Transverse colon (tissue), 4 donors: ENCODE measurements around the gene NETO2. TPM values are rescaled to one million over a fixed set of nuclear protein-coding genes. Genes with fewer than 3 reads are reported as not detected.

Source experiments
- DNase-seq: peaks from one replicate; pipeline ENCODE4 v3.0.0-alpha.2; 2019
- H3K27ac ChIP-seq, 4 donors: fragments of 200-600 bp; sonication (generic); 2 replicates each; pipeline ENCODE4 v1.5.1; 2016 to 2018; ENCODE audit warnings: inconsistent platforms in 4 of 4
- H3K27me3 ChIP-seq: fragments of 200-600 bp; sonication (generic); 2 replicates; pipeline ENCODE4 v1.5.1; 2017; ENCODE audit warnings: inconsistent platforms
- H3K36me3 ChIP-seq, 4 donors: fragments of 200-600 bp; sonication (generic); 2 replicates each; pipeline ENCODE4 v1.5.1; 2017 to 2019; ENCODE audit warnings: inconsistent platforms in 4 of 4
- H3K4me1 ChIP-seq, 4 donors: fragments of 200-600 bp; sonication (generic); 2 replicates each; pipeline ENCODE4 v1.5.1; 2017 to 2020; ENCODE audit warnings: inconsistent platforms in 4 of 4
- H3K4me3 ChIP-seq, 4 donors: fragments of 200-600 bp; sonication (generic); 1 replicate in 1 of 4; 2 replicates in 3 of 4; pipeline versions ENCODE4 v1.5.1 to v1.6.1; 2017 to 2019; ENCODE audit warnings: inconsistent platforms in 4 of 4
- H3K9me3 ChIP-seq, 2 donors: fragments of 200-600 bp; sonication (generic); 2 replicates each; pipeline ENCODE4 v1.5.1; 2017 to 2019; ENCODE audit warnings: inconsistent platforms in 2 of 2
- EP300 ChIP-seq: sonication (generic); formaldehyde crosslinking; IDR thresholded peaks from one replicate; pipeline ENCODE4 v1.6.1; 2017; ENCODE audit warnings: antibody characterized with exemption, low read depth
- POLR2A ChIP-seq: fragments of 450-650 bp; IDR thresholded peaks from one replicate; pipeline ENCODE4 v1.6.1; 2016; ENCODE audit warnings: antibody characterized with exemption, mild to moderate bottlenecking, moderate library complexity
- POLR2AphosphoS5 ChIP-seq, 3 donors: sonication (generic); formaldehyde crosslinking; IDR thresholded peaks; one replicate each; pipeline ENCODE4 v1.6.1; 2016; ENCODE audit warnings: antibody characterized with exemption in 3 of 3
- WGBS, 2 donors: methylation state at CpG; one replicate each; pipeline ENCODE4 v1.1.5; 2018; ENCODE audit warnings: low coverage in 1 of 2; 5-methylcytosine and 5-hydroxymethylcytosine counted together
- in situ Hi-C, 4 donors: fragments of 200-750 bp; cut with MboI; loops; one replicate each; pipeline versions ENCODE4 v1.15.0 to v1.15.1; 2017; ENCODE audit warnings: low sequenced_read_pairs in 3 of 4, low pct_ligation_motif_present in 1 of 4, low pct_unique_long_range_greater_than_20kb in 1 of 4
- intact Hi-C: fragments of 100-400 bp; cut with DNase I; formaldehyde crosslinking; loops from one replicate; pipeline ENCODE4 v1.15.1; 2023; ENCODE audit warnings: low total_unique reads
- total RNA-seq, 4 donors: library from RNA; depleted of rRNA; stranded (reverse); fragments of >200 nt; gene quantifications; one replicate each; pipeline ENCODE4 v1.1.0, GENCODE V29; 2016
- TF ChIP-seq, protein P1 (sequence below), 5 experiments: fragments of 200-600 bp in 3 of 5; fragments of 450-650 bp in 2 of 5; sonication (generic) in 3 of 5; IDR thresholded peaks; 1 replicate in 2 of 5; 2 replicates in 3 of 5; pipeline ENCODE4 v1.5.1; 2016 to 2017; ENCODE audit warnings: antibody characterized with exemption in 5 of 5, inconsistent platforms in 3 of 5, mild to moderate bottlenecking in 2 of 5, moderate library complexity in 1 of 5

Gene NETO2
- total RNA-seq, 4 donors from 2014 or later = 5.0 to 31.7 (median 15.9) TPM

DNA sequence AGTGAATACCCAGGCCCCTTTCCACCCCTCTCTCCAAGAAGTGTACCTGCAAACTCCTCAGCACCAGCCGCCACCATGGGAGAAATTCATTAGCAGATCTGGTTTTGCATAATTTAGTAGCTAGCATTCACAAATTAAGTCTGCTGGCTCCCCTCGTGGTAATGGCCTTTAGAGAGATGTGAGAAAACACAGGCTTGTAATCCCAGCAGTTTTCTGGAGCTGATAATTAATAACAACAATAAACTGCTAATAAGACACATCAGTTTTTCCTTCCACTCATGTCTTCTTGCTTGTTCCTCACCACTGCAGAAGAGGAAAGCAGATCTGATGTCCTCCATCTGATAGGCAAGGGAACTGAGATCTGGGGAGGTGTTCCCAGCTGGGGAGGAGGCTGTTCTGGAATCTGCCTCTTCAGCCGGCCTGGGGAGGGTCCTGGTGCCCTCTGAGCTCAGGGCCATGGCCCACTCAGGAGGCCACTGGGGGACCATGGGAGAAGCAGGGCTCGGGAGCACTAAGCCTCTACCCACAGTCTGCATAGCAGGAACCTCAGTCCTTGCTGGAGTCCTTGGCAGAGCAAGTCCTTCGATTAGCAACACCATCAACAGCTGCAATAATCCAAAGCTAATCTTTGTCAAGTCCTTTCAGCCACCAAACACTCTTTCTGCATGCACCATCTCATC lies 96.1 kb downstream of the NETO2 start:
- Histone ChIP-seq H3K27ac (no peak overlapping the region), H3K27me3 (no peaks in the 10 kb centered on the region), H3K4me1 (no peaks in the 10 kb centered on the region), H3K9me3 (no peaks in the 10 kb centered on the region), H3K36me3 (no peaks in the 10 kb centered on the region), H3K4me3 (no peak overlapping the region)
- in situ Hi-C loops (loop anchor here in 3 of 4 donors (10.0 to 25.0 kb wide), 3 partner anchors 87 to 1117 kb away; partner anchors contain the start of gene ABCC12 (in 2 of the 3)), intact Hi-C loops (no loop called here)
- TF ChIP-seq POLR2A (no peak), POLR2AphosphoS5 (IDR thresholded peaks at IDR 0.05) (no peak), EP300 (no peak)
- TF ChIP-seq, protein P1, sequence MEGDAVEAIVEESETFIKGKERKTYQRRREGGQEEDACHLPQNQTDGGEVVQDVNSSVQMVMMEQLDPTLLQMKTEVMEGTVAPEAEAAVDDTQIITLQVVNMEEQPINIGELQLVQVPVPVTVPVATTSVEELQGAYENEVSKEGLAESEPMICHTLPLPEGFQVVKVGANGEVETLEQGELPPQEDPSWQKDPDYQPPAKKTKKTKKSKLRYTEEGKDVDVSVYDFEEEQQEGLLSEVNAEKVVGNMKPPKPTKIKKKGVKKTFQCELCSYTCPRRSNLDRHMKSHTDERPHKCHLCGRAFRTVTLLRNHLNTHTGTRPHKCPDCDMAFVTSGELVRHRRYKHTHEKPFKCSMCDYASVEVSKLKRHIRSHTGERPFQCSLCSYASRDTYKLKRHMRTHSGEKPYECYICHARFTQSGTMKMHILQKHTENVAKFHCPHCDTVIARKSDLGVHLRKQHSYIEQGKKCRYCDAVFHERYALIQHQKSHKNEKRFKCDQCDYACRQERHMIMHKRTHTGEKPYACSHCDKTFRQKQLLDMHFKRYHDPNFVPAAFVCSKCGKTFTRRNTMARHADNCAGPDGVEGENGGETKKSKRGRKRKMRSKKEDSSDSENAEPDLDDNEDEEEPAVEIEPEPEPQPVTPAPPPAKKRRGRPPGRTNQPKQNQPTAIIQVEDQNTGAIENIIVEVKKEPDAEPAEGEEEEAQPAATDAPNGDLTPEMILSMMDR (IDR thresholded peaks at IDR 0.05) = no peak
- WGBS, 2 donors = 77% methylated on average over 5 of the region's 5 CpGs; no CpG with 5 or more reads in 1 of the 2 donors
- no peak for DNase-seq

DNA sequence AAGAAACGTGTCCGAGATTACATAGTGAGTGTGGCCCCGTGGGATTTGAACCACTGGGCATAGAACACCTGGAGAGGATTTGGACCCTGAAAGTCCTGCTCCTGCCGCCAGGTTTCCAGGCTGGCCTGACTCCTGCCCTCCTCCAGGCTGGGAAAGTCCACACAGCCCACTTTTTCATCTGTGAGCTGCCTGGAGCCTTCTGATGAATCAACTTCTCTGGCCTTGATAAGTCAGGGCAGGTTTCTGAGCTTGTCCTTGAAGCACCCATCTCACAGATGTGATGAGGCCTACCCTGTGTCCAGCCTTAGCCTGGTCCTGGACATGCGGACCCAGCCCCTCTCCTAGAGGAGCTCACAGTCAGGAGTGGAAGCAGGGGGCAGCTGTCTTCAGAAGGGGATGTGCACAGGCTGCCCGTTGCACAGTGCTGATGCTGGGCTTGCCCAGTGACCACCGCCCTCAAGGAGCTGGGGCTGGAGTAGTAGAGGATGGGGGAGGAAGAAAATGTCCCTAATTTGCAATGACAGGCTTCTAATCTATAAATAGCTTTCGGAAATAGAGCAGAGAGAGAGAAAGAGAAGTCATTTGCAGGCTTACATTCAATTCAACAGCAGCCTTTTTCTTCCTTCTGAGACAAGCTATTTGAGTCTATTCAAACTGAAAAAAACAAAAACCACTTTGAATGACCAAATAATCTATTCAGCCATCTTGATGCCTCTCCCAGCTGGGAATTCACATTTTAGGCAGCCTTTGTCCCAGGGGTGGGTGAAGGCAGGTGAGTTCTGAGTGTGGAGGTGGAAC lies 96.8 kb downstream of the NETO2 start:
- no peaks in the 10 kb centered on the region for H3K36me3 ChIP-seq
- no peak overlapping the region for H3K4me3 ChIP-seq
- TF ChIP-seq POLR2A = no peak
- TF ChIP-seq, protein P1 (IDR thresholded peaks at IDR 0.05) = no peak
- no peak for TF ChIP-seq EP300
- no peak for TF ChIP-seq POLR2AphosphoS5 (IDR thresholded peaks at IDR 0.05)
- intact Hi-C loops = no loop called here
- 84 to 86% methylated on average over 6 to 8 of the region's 8 CpGs for WGBS, 2 donors
- in situ Hi-C loops = loop anchor here in 3 of 4 donors (10.0 to 25.0 kb wide), 3 partner anchors 88 to 1118 kb away; partner anchors contain the start of gene ABCC12 (in 2 of the 3)
- H3K27ac ChIP-seq = no peak overlapping the region
- no peaks in the 10 kb centered on the region for H3K9me3 ChIP-seq
- no peaks in the 10 kb centered on the region for H3K4me1 ChIP-seq
- no peak for DNase-seq
- no peaks in the 10 kb centered on the region for H3K27me3 ChIP-seq

DNA sequence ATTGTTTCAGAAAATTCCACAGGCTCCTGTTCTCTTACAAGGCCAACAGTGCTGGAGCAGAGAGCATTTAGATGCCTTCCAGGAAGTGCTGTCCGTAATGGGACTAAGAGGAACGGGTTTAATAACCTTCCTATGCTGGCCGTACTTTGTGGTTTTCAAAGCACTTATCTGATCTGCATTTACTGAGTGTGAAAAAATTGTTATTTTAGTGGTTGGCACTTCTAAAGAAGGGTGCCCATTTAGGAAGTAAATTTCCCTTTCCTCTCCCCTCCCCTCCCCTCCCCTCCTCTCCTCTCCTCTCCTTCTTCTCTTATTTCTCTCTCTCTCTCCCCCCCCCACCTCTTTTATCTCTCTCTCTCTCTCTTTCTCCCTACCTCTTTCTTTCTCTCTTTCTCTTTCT lies 98.3 kb downstream of the NETO2 start:
- Histone ChIP-seq H3K36me3 (no peaks in the 10 kb centered on the region), H3K27me3 (no peaks in the 10 kb centered on the region), H3K9me3 (no peaks in the 10 kb centered on the region), H3K4me3 (no peak overlapping the region), H3K27ac (no peak overlapping the region), H3K4me1 (no peaks in the 10 kb centered on the region)
- intact Hi-C loops (no loop called here), in situ Hi-C loops (loop anchor here in 3 of 4 donors (10.0 to 25.0 kb wide), 3 partner anchors 89 to 1119 kb away; partner anchors contain the start of gene ABCC12 (in 2 of the 3))
- TF ChIP-seq POLR2A (no peak), POLR2AphosphoS5 (IDR thresholded peaks at IDR 0.05) (no peak), EP300 (no peak)
- TF ChIP-seq, protein P1 (IDR thresholded peaks at IDR 0.05) = no peak
- no peak for DNase-seq
- 41 to 47% methylated on average over 3 of the region's 3 CpGs for WGBS, 2 donors

DNA sequence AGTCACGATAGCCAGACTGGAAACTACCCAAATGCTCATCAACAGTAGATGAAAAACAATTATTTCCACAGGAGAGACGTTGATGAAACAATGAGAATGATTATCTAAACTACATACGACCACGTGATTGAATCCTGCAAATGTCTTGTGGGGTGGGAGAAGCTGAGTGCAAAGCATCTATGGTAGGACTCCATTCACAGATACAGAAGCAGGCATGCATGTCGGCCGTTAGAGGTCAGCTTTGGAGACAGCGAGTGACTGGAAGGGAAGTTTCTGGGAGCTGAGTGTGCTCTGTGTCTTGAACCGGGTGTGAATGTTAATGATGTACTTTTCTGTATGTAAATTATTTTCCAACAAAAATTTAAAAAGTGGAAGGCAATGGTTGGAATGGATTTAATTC lies 98.7 kb downstream of the NETO2 start:
- H3K36me3 ChIP-seq = no peaks in the 10 kb centered on the region
- H3K27me3 ChIP-seq = no peaks in the 10 kb centered on the region
- H3K4me1 ChIP-seq = no peaks in the 10 kb centered on the region
- no peak overlapping the region for H3K27ac ChIP-seq
- no peaks in the 10 kb centered on the region for H3K9me3 ChIP-seq
- TF ChIP-seq POLR2A (no peak), EP300 (no peak)
- TF ChIP-seq, protein P1 (IDR thresholded peaks at IDR 0.05) = no peak
- intact Hi-C loops (no loop called here), in situ Hi-C loops (loop anchor here in 3 of 4 donors (10.0 to 25.0 kb wide), 3 partner anchors 90 to 1120 kb away; partner anchors contain the start of gene ABCC12 (in 2 of the 3))
- DNase-seq = no peak
- H3K4me3 ChIP-seq = no peak overlapping the region
- WGBS, 2 donors = 69 to 83% methylated on average over 1 to 8 of the region's 8 CpGs
